Upper lobe of left lung (tissue), 4 donors: ENCODE results near the gene ZBTB22.

Source experiments
- POLR2A ChIP-seq, 4 donors: fragments of 450-650 bp; IDR thresholded peaks; one replicate each; pipeline ENCODE4 v1.5.1; 2016 to 2017; ENCODE audit warnings: antibody characterized with exemption in 4 of 4, mild to moderate bottlenecking in 2 of 4
- TF ChIP-seq, protein P1 (sequence below), 6 experiments: fragments of 450-650 bp in 4 of 6; fragments of 200-600 bp in 2 of 6; sonication (generic) in 2 of 6; IDR thresholded peaks; one replicate each; pipeline ENCODE4 v1.5.1; 2016 to 2019; ENCODE audit warnings: antibody characterized with exemption in 6 of 6

- TF ChIP-seq, protein P1, sequence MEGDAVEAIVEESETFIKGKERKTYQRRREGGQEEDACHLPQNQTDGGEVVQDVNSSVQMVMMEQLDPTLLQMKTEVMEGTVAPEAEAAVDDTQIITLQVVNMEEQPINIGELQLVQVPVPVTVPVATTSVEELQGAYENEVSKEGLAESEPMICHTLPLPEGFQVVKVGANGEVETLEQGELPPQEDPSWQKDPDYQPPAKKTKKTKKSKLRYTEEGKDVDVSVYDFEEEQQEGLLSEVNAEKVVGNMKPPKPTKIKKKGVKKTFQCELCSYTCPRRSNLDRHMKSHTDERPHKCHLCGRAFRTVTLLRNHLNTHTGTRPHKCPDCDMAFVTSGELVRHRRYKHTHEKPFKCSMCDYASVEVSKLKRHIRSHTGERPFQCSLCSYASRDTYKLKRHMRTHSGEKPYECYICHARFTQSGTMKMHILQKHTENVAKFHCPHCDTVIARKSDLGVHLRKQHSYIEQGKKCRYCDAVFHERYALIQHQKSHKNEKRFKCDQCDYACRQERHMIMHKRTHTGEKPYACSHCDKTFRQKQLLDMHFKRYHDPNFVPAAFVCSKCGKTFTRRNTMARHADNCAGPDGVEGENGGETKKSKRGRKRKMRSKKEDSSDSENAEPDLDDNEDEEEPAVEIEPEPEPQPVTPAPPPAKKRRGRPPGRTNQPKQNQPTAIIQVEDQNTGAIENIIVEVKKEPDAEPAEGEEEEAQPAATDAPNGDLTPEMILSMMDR (IDR thresholded peaks at IDR 0.05), result no peak
- no peak for TF ChIP-seq POLR2A (IDR thresholded peaks at IDR 0.05)
Measured at GRCh38 chr6:33301877-33302276, 15.7 kb downstream of the ZBTB22 start.
